Activated CD4-positive, alpha-beta memory T cell treated with anti-CD3 and anti-CD28 coated beads for 36 hours (primary cell): ENCODE results near the gene RFLNA. TPM values are rescaled to one million over a fixed set of nuclear protein-coding genes. Genes with fewer than 3 reads are reported as not detected.

Experiments
- CTCF ChIA-PET: fragments of 350-600 bp; sonication (Branson Sonifier 250); formaldehyde crosslinking; loops from one replicate; lab custom pipeline; 2021; ENCODE audit warnings: antibody characterized with exemption, inconsistent platforms; lab: Charles Lee
- POLR2A ChIA-PET: fragments of 350-600 bp; sonication (Branson Sonifier 250); formaldehyde crosslinking; loops from one replicate; lab custom pipeline; 2021; ENCODE audit warnings: antibody characterized with exemption; lab: Charles Lee
- DNase-seq: peaks from one replicate; pipeline ENCODE4 v3.0.0-alpha.2; 2020
- H3K27ac Mint-ChIP-seq: one replicate; pipeline ENCODE4 v1.8.0; 2021; ENCODE audit warnings: mixed read lengths
- H3K27me3 Mint-ChIP-seq: one replicate; pipeline ENCODE4 v1.8.0; 2021; ENCODE audit warnings: mixed read lengths
- H3K36me3 Mint-ChIP-seq: one replicate; pipeline ENCODE4 v1.8.0; 2021; ENCODE audit warnings: mixed read lengths
- H3K4me1 Mint-ChIP-seq: one replicate; pipeline ENCODE4 v1.8.0; 2021; ENCODE audit warnings: low read depth, mixed read lengths
- H3K4me3 Mint-ChIP-seq: one replicate; pipeline ENCODE4 v1.8.0; 2021; ENCODE audit warnings: mild to moderate bottlenecking, mixed read lengths
- H3K9me3 Mint-ChIP-seq: one replicate; pipeline ENCODE4 v1.8.0; 2021; ENCODE audit warnings: mixed read lengths
- intact Hi-C: fragments of 100-400 bp; cut with micrococcal nuclease; formaldehyde crosslinking; loops from one replicate; pipeline ENCODE4 v1.15.1; 2023
- total RNA-seq, 2 experiments: library from RNA; stranded (reverse); gene quantifications; one replicate each; pipeline ENCODE4 v1.2.3, GENCODE V29; 2021

Gene RFLNA
- total RNA-seq, 2 experiments from 2014 or later = not detected

DNA sequence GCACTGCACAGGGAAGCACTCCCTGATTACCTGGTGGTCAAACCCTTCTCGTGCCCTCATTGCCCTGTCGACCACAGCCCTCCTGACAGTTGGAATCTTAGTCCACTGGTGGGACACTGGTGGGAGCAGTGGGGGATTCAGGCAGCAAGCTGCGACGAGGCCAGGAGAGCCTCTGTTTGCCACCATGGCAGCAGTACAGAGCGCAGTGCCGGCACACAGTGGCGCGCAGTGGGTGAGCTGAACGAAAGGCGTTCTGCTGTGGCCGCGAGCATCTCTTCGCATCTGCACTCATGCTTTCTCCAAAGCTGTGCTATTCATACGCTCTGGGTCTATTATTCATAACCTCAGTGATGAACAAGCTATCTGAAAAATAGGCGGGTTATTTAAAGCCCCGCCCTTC lies 14.3 kb downstream of the RFLNA start:
- H3K9me3 Mint-ChIP-seq = no peaks in the 10 kb centered on the region
- no peak for DNase-seq
- intact Hi-C loops = no loop called here
- CTCF ChIA-PET = no interaction called here
- no peak overlapping the region for H3K27ac Mint-ChIP-seq
- POLR2A ChIA-PET = no interaction called here
- no peaks in the 10 kb centered on the region for H3K4me1 Mint-ChIP-seq
- H3K27me3 Mint-ChIP-seq = no peaks in the 10 kb centered on the region
- H3K4me3 Mint-ChIP-seq = no peak overlapping the region
- H3K36me3 Mint-ChIP-seq = no peaks in the 10 kb centered on the region

DNA sequence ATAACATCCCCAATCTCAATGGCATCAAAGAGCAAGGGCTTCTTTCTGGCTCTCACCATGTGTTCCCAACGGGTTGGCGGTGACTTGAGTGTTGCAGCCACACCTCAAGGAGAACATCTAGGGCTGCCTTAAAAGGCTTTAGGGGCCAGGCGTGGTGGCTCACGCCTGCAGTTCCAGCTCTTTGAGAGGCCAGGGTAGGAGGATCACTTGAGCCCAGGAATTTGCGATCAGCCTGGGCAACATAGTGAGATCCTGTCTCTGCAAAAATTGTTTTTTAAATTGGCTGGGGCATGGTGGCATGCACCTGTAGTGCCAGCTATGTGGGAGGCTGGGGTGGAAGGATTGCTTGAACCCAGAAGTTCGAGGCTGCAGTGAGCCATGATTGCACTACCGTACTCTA lies 14.9 kb downstream of the RFLNA start:
- Mint-ChIP-seq H3K27ac (no peak overlapping the region), H3K4me3 (no peak overlapping the region), H3K27me3 (no peaks in the 10 kb centered on the region), H3K9me3 (no peaks in the 10 kb centered on the region), H3K36me3 (no peaks in the 10 kb centered on the region), H3K4me1 (no peaks in the 10 kb centered on the region)
- ChIA-PET CTCF (no interaction called here), POLR2A (no interaction called here)
- no peak for DNase-seq
- intact Hi-C loops = no loop called here

DNA sequence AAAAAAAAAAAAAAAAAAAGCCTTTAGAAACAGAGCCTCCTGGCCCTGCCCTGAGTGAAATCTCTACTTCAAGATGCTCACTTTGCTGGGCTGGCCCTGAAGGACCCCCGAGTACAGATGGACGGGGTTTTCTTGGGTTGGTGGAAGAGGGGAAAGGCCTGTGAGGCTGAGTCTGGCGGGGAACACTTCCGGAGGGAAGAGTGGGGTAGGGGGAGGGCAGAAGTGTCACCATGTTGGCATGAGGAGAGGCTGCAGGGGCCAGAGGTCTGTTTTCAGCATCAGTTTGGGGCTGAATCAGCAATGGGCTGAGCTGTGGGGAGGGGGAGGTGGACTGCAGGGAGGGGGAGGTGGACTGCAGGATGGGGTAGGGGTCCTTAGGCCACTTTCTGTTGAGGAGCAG lies 15.3 kb downstream of the RFLNA start:
- Mint-ChIP-seq H3K4me3 (no peak overlapping the region), H3K27me3 (no peaks in the 10 kb centered on the region), H3K27ac (no peak overlapping the region), H3K9me3 (no peaks in the 10 kb centered on the region), H3K36me3 (no peaks in the 10 kb centered on the region), H3K4me1 (no peaks in the 10 kb centered on the region)
- no peak for DNase-seq
- CTCF ChIA-PET = no interaction called here
- intact Hi-C loops = no loop called here
- POLR2A ChIA-PET = no interaction called here

DNA sequence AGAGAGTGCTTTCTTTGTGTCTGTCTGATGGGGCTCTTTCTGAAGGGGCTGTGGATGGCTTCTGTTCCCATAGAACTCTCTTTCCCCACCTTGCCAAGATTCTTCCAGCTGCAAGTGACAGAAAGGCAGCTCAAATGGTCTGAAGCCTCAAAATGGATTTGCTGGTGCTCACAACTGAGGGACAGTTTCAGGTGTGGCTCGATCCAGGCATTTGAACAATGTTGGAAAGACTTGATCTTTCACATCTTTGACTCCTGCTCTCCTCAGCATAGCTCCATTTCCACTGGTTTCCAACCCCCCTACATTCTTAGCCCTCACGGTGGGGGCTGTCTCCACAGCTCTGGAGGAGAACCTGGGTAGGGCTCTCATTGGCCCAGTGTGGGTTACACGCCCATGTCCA lies 15.9 kb downstream of the RFLNA start:
- no peaks in the 10 kb centered on the region for H3K36me3 Mint-ChIP-seq
- intact Hi-C loops = no loop called here
- H3K4me1 Mint-ChIP-seq = no peaks in the 10 kb centered on the region
- H3K9me3 Mint-ChIP-seq = no peaks in the 10 kb centered on the region
- no peaks in the 10 kb centered on the region for H3K27me3 Mint-ChIP-seq
- ChIA-PET POLR2A (no interaction called here), CTCF (no interaction called here)
- H3K4me3 Mint-ChIP-seq = no peak overlapping the region
- DNase-seq = no peak
- no peak overlapping the region for H3K27ac Mint-ChIP-seq

DNA sequence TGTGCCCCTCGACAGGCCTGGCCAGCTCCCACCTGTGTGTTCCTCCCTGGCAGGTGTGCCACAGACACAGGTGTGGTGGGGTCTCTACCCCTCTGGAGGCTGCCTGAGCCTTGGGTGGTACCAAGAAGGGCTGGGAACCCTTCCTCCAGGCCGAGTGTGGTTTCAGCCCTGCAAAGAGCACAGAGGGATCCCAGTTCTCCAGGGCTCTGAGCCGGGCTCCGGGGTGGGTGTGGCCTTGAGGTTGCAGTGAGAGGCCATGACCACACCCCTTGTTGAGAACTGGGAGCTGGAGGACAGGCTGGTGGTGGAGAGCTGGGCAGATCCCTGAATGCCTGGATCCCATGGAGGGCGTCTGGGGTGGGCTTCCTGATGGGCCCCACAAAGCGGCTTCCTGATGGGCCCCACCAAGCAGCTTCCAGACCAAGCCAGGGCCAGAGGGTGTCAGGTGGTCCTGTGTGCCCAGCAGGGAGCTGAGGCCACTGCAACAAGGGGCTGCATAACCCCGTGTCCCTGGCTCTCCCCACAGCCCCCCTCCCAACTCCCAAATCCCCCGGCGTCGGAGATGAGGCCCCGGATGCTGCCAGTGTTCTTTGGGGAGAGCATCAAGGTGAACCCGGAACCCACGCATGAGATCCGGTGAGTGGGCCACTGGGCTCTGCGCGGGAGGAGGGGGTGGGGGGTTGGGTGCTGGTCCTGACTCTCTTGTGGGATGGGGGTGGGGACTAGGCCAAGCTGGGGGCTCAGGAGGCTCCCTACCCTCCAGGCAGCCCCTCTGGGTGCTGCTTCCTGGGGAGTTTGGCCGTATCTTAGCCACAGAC lies 16.6 kb downstream of the RFLNA start:
- Mint-ChIP-seq H3K4me3 (no peak overlapping the region), H3K9me3 (no peaks in the 10 kb centered on the region), H3K27me3 (no peaks in the 10 kb centered on the region), H3K27ac (no peak overlapping the region), H3K4me1 (no peaks in the 10 kb centered on the region), H3K36me3 (no peaks in the 10 kb centered on the region)
- intact Hi-C loops = no loop called here
- ChIA-PET POLR2A (no interaction called here), CTCF (no interaction called here)
- no peak for DNase-seq

DNA sequence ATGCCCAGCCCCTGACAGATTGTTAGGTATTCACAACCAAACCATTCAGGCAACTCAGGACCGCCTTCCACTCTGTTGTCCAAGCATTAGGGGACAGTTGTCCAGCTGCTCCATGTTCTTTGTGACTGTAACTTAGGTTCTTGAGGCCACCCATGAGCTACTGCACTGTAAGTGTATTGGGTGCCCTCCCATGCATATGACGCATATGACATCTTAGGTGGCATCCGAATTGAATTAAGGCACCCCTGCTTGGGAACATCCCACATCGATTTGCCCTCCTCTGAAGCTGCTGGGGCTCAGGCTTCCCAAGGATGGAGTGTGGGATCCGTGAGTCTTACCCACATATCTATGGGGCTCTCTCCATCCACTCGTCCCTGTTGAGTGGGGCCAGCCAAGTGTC lies 17.7 kb downstream of the RFLNA start:
- no peak for DNase-seq
- POLR2A ChIA-PET = no interaction called here
- intact Hi-C loops = no loop called here
- Mint-ChIP-seq H3K27me3 (no peaks in the 10 kb centered on the region), H3K4me1 (no peaks in the 10 kb centered on the region), H3K4me3 (no peak overlapping the region), H3K27ac (no peak overlapping the region), H3K36me3 (no peaks in the 10 kb centered on the region), H3K9me3 (no peaks in the 10 kb centered on the region)
- CTCF ChIA-PET = no interaction called here

DNA sequence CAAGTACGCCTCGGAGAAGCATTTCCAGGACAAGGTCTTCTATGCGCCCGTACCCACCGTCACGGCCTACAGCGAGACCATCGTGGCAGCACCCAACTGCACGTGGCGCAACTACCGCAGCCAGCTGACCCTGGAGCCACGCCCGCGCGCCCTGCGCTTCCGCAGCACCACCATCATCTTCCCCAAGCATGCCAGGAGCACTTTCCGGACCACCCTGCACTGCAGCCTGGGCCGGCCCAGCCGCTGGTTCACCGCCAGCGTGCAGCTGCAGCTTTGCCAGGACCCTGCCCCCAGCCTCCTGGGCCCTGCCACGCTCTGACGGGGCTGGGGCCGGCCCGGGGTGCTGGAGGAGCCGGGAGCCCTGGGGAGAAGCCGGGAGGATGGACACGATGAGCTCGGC lies 19.3 kb downstream of the RFLNA start:
- Mint-ChIP-seq H3K36me3 (no peaks in the 10 kb centered on the region), H3K4me1 (no peaks in the 10 kb centered on the region), H3K9me3 (no peaks in the 10 kb centered on the region), H3K27ac (no peak overlapping the region), H3K27me3 (no peaks in the 10 kb centered on the region), H3K4me3 (no peak overlapping the region)
- ChIA-PET POLR2A (no interaction called here), CTCF (no interaction called here)
- intact Hi-C loops = no loop called here
- DNase-seq = no peak

DNA sequence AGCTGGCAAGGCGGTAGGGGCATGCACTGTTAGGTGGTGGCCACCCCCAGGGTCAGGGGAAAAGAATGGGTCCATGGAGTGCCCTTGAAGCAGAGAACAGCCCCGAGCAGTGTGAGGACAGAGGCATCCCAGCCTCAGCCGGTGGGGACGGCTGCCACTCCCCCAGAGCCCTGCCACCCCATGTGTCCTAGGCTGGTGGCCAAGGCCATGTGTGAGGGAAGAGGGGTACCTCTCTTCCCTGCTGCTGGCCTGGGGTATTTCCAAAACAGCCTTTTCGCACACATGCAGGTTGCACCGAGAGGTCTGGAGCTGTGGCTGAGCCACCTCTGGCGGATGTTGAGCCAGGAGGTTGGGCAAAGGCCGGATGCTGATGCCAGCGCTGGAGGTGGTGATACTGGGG lies 19.9 kb downstream of the RFLNA start:
- H3K4me3 Mint-ChIP-seq = no peak overlapping the region
- no peaks in the 10 kb centered on the region for H3K4me1 Mint-ChIP-seq
- no peaks in the 10 kb centered on the region for H3K36me3 Mint-ChIP-seq
- H3K27ac Mint-ChIP-seq = no peak overlapping the region
- CTCF ChIA-PET = no interaction called here
- no peak for DNase-seq
- POLR2A ChIA-PET = no interaction called here
- H3K27me3 Mint-ChIP-seq = no peaks in the 10 kb centered on the region
- intact Hi-C loops = no loop called here
- no peaks in the 10 kb centered on the region for H3K9me3 Mint-ChIP-seq

DNA sequence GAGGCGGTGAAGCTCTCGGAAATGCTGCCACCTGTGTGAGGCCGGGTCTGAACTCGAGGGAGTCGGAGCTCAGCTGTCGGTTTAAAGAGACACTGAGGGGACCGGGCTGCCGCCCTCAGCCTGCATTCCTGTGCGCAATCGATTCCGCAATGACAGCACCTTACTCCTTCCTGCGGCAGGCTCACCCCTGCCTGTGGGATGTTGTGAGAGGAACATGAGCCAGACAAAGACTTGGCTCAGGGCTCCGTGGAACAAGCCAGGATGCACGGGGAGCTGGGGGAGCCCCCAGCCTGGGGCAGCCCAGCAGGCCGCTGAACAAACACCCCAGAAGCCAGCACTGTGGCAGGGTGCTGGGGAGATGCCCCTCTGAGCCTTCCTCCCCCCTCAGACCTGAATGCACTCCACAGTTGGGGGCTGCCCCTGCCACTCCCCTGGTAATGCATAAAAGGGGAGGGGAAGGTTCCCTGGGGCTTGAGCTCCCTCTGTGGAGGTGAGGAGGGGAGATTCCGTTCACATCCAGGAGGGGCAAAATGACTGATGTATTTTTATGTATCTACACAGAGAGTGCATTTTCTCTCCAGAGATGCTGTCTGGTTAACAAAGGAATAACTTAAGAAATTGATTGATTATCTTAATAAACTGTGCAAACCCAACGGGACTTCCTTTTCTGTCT lies 20.6 kb downstream of the RFLNA start:
- Mint-ChIP-seq H3K27ac (no peak overlapping the region), H3K36me3 (no peaks in the 10 kb centered on the region), H3K4me3 (no peak overlapping the region), H3K4me1 (no peaks in the 10 kb centered on the region), H3K27me3 (no peaks in the 10 kb centered on the region), H3K9me3 (no peaks in the 10 kb centered on the region)
- CTCF ChIA-PET = interaction anchor here (1.3 kb wide), 1 partner anchor 13 kb away, joined by 3 read pairs; no protein-coding TSS in a partner anchor
- POLR2A ChIA-PET = no interaction called here
- intact Hi-C loops = no loop called here
- no peak for DNase-seq

DNA sequence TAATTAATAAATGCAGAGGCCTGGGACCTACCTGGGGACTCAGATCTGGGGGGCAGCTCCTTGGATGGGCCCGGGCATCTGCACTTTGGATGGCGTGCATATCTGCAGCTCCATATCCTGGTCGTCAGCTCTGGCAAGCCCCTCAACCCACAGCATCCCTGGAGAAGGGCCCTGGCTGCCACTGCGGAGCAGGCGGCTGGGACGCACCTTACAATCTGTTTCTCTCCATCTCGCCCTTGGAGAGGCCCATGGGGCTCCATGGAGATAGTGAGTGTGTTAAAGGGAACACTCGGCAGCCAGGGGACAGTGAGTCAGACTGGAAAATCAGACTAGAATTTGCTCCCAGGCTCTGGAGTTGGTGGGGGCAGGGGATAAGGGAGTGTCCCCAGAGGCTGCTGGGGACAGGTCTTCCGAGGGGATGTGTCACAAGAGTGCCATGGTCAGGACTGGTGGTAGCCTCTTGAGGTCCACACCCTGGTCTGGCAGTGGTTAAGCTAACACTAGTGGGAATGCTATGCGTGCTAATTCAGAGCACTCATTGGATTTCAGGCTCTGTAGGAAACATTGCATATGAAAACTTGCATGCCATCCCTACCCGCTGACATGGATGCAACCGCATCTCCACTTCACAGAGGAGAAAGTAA lies 21.5 kb downstream of the RFLNA start:
- Mint-ChIP-seq H3K27ac (no peak overlapping the region), H3K4me1 (no peaks in the 10 kb centered on the region), H3K36me3 (no peaks in the 10 kb centered on the region), H3K27me3 (no peaks in the 10 kb centered on the region), H3K4me3 (no peak overlapping the region), H3K9me3 (no peaks in the 10 kb centered on the region)
- CTCF ChIA-PET = interaction anchor here (1.3 kb wide), 1 partner anchor 13 kb away, joined by 3 read pairs; no protein-coding TSS in a partner anchor
- no peak for DNase-seq
- POLR2A ChIA-PET = no interaction called here
- intact Hi-C loops = no loop called here

DNA sequence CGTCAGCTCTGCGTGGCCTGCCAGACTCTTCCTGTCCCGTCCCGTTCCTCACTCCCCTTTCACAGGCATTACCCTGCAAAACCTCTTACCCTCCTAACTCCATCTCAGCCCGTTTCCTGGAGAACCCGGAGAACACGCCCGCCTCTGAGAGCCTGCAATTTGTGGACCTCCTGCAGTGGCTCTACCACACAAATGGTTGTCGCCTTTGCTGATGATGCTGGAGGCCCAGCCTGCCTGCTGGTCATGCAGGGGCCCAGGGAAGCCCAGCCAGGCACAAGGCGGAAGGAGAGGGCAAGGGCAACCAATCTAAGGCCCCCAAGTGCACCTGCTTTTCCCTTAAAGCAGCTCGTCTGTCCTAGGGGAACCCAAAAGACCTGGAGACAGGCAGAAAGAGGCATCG lies 22.5 kb downstream of the RFLNA start:
- ChIA-PET POLR2A (no interaction called here), CTCF (no interaction called here)
- Mint-ChIP-seq H3K4me1 (no peaks in the 10 kb centered on the region), H3K27ac (no peak overlapping the region), H3K9me3 (no peaks in the 10 kb centered on the region), H3K27me3 (no peaks in the 10 kb centered on the region), H3K4me3 (no peak overlapping the region), H3K36me3 (no peaks in the 10 kb centered on the region)
- intact Hi-C loops = no loop called here
- no peak for DNase-seq

DNA sequence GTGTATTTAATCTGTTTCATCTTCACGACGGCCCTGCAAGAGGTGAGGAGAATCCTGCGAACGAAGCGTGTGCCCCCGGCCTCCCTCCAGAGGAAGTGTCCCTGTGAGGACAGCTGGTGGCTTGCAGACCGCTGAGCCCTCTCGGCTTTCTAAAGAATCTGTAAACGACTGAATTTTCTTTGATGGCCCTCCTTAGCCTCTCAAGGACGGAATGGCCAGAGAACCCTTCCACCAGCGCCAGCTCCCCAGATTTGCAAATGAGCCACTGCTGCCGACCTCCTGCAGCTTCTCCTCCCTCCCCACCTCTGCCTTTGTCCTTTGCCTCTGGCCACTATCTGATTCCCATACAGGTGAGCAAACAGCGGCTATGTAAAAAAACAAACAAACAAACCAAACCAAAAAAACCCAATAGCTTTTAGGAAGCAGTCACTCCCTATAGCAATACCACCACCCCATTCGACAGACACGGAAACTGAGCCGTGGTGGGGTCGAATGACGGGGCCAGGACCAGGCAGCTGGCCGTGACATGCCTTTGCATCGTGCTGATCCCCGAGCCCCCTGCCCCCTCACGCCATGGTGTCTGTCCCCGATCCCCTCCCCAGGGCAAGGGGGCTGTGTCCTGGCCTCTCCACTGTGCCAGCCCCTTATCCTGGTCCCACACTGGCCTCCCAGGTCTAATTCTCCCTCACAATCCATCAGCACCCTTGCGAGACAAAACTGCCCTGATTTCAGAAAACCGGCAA lies 23.6 kb downstream of the RFLNA start:
- Mint-ChIP-seq H3K27ac (no peak overlapping the region), H3K9me3 (peaks cover 1% of the 10 kb centered on the region), H3K4me1 (no peaks in the 10 kb centered on the region), H3K4me3 (no peak overlapping the region), H3K27me3 (no peaks in the 10 kb centered on the region), H3K36me3 (peaks cover 3% of the 10 kb centered on the region)
- ChIA-PET CTCF (interaction anchor here (2.2 kb wide), 1 partner anchor 282 kb away, joined by 8 read pairs; no protein-coding TSS in a partner anchor), POLR2A (no interaction called here)
- DNase-seq = no peak
- intact Hi-C loops = no loop called here
